GM12878 (cell line): ENCODE data around the gene RRN3. TPM values are rescaled to one million over a fixed set of nuclear protein-coding genes. Genes with fewer than 3 reads are reported as not detected.

Experiments
- ATAC-seq: fragments of 200-7000 bp; cut with Tn5 transposase; 3 replicates; pipeline ENCODE4 v1.9.1; 2020; ENCODE audit warnings: mild to moderate bottlenecking, moderate library complexity
- BruUV-seq: library from RNA; stranded (reverse); fragments of 400-500 nt; replicated peaks from 2 replicates; lab custom pipeline; 2021; lab: Mats Ljungman, UMichigan
- CTCF ChIA-PET: fragments of 300-600 bp; sonication (Branson Sonifier 250); formaldehyde crosslinking; extraction: SDS; loops from one replicate; lab custom pipeline; 2021; ENCODE audit warnings: inconsistent platforms; lab: Yijun Ruan, JAX
- POLR2A ChIA-PET: fragments of 350-600 bp; formaldehyde crosslinking; extraction: SDS; loops from one replicate; lab custom pipeline; 2021; ENCODE audit warnings: inconsistent platforms; lab: Charles Lee
- RAD21 ChIA-PET: fragments of 300-600 bp; sonication (Branson Sonifier 250); formaldehyde crosslinking; loops from one replicate; lab custom pipeline; 2023; ENCODE audit warnings: antibody characterized with exemption; ENCODE audit not compliant: unreplicated experiment; lab: Charles Lee
- SMC1A ChIA-PET: fragments of 300-600 bp; sonication (Branson Sonifier 250); formaldehyde crosslinking; loops from one replicate; lab custom pipeline; 2023; ENCODE audit not compliant: unreplicated experiment, uncharacterized antibody; lab: Charles Lee
- DNase-seq: peaks from one replicate; pipeline ENCODE4 v3.0.0-alpha.2; 2011; ENCODE audit warnings: low read depth, low spot score
- FAIRE-seq: peaks from 3 replicates; lab custom pipeline; 2011; peaks lifted over from hg19 to GRCh38; lab: Jason Lieb, UNC
- H2AFZ ChIP-seq: 2 replicates; pipeline ENCODE4 v1.6.0; 2011; ENCODE audit warnings: low read depth, low read length, control low read depth; ENCODE audit not compliant: control insufficient read depth
- H3K27ac ChIP-seq: 2 replicates; pipeline ENCODE4 v1.5.1; 2011; ENCODE audit warnings: control low read depth; ENCODE audit not compliant: control insufficient read depth, insufficient read depth
- H3K27me3 ChIP-seq, 2 experiments: replicated peaks in 1 of 2; 2 replicates each; pipeline versions ENCODE4 v1.6.0 to v1.6.1; 2011; ENCODE audit warnings: low read length in 1 of 2; ENCODE audit not compliant: control insufficient read depth in 2 of 2, insufficient read depth in 2 of 2
- H3K36me3 ChIP-seq, 2 experiments: 2 replicates each; pipeline ENCODE4 v1.5.1; 2011; ENCODE audit warnings: low read length in 1 of 2; ENCODE audit not compliant: control insufficient read depth in 2 of 2, insufficient read depth in 2 of 2
- H3K4me1 ChIP-seq: 2 replicates; pipeline ENCODE4 v1.6.1; 2011; ENCODE audit warnings: mild to moderate bottlenecking, low read length, moderate library complexity, mixed read lengths; ENCODE audit not compliant: control insufficient read depth, insufficient read depth
- H3K4me2 ChIP-seq: 2 replicates; pipeline ENCODE4 v1.6.0; 2011; ENCODE audit warnings: control low read depth; ENCODE audit not compliant: control insufficient read depth, insufficient read depth
- H3K4me3 ChIP-seq: fragments of 200-600 bp; sonication (generic); 2 replicates; pipeline ENCODE4 v1.5.1; 2016
- H3K79me2 ChIP-seq: 2 replicates; pipeline ENCODE4 v1.6.0; 2011; ENCODE audit warnings: low read length; ENCODE audit not compliant: control insufficient read depth, insufficient read depth
- H3K9ac ChIP-seq: 2 replicates; pipeline ENCODE4 v1.8.0; 2011; ENCODE audit warnings: low read length, control low read depth, mixed read lengths; ENCODE audit not compliant: control insufficient read depth, insufficient read depth
- H3K9me3 ChIP-seq: replicated peaks from 3 replicates; pipeline ENCODE4 v1.5.1; 2011; ENCODE audit warnings: mild to moderate bottlenecking, low read length; ENCODE audit not compliant: control insufficient read depth, insufficient read depth
- H4K20me1 ChIP-seq: 2 replicates; pipeline ENCODE4 v1.6.0; 2011; ENCODE audit not compliant: control insufficient read depth, insufficient read depth
- BMI1 ChIP-seq: fragments of 450-650 bp; IDR thresholded peaks from 2 replicates; pipeline ENCODE4 v1.6.1; 2016; ENCODE audit warnings: mild to moderate bottlenecking, moderate library complexity, borderline replicate concordance
- BRCA1 ChIP-seq: IDR thresholded peaks from 2 replicates; pipeline ENCODE4 v1.6.1; 2011; ENCODE audit warnings: low read depth, low read length, improper control_type of control experiment
- CBX5 ChIP-seq: sonication (generic); IDR thresholded peaks from 2 replicates; pipeline ENCODE4 v1.6.1; 2016; ENCODE audit warnings: low read depth, moderate library complexity, mild to moderate bottlenecking, inconsistent platforms
- CHD2 ChIP-seq: IDR thresholded peaks from 2 replicates; pipeline ENCODE4 v1.6.1; 2011; ENCODE audit warnings: low read depth, low read length, improper control_type of control experiment, borderline replicate concordance
- EED ChIP-seq: sonication (generic); IDR thresholded peaks from 2 replicates; pipeline ENCODE4 v1.6.1; 2016; ENCODE audit warnings: antibody characterized with exemption, low read depth
- ETV6 ChIP-seq, 2 experiments: fragments of 450-650 bp in 1 of 2; IDR thresholded peaks in 1 of 2; conservative IDR thresholded peaks in 1 of 2; 2 replicates each; pipeline ENCODE4 v1.6.1; 2014; ENCODE audit warnings: antibody characterized with exemption in 1 of 2, borderline replicate concordance in 1 of 2, low read depth in 1 of 2, mild to moderate bottlenecking in 1 of 2, moderate library complexity in 1 of 2
- FOXK2 ChIP-seq: fragments of 450-650 bp; IDR thresholded peaks from 2 replicates; pipeline ENCODE4 v1.6.1; 2017; ENCODE audit warnings: mild to moderate bottlenecking, moderate library complexity
- GATAD2B ChIP-seq: fragments of 450-650 bp; conservative IDR thresholded peaks from 2 replicates; pipeline ENCODE4 v1.6.1; 2017; ENCODE audit warnings: low read depth, mild to moderate bottlenecking, moderate library complexity
- HDAC6 ChIP-seq: fragments of 200-600 bp; sonication (generic); IDR thresholded peaks from one replicate; pipeline ENCODE4 v1.8.0; 2017; ENCODE audit warnings: antibody characterized with exemption; ENCODE audit not compliant: unreplicated experiment
- JUND ChIP-seq: IDR thresholded peaks from 2 replicates; pipeline ENCODE4 v1.6.1; 2012; ENCODE audit warnings: low read depth, mild to moderate bottlenecking, low read length, improper control_type of control experiment, moderate library complexity
- KAT2A ChIP-seq: conservative IDR thresholded peaks from 2 replicates; pipeline ENCODE4 v1.6.1; 2011; ENCODE audit warnings: low read depth, low read length; ENCODE audit not compliant: control insufficient read depth
- MTA3 ChIP-seq: IDR thresholded peaks from 2 replicates; pipeline ENCODE4 v1.6.1; 2012; ENCODE audit warnings: low read length, inconsistent platforms, borderline replicate concordance
- PAX8 ChIP-seq: fragments of 450-650 bp; IDR thresholded peaks from 2 replicates; pipeline ENCODE4 v1.6.1; 2017; ENCODE audit warnings: mild to moderate bottlenecking, moderate library complexity
- RFX5 ChIP-seq: IDR thresholded peaks from 2 replicates; pipeline ENCODE4 v1.6.1; 2011; ENCODE audit warnings: low read depth, low read length, improper control_type of control experiment
- SMAD1 ChIP-seq: fragments of 450-650 bp; IDR thresholded peaks from 2 replicates; pipeline ENCODE4 v1.6.1; 2018; ENCODE audit warnings: mild to moderate bottlenecking, low read depth; ENCODE audit not compliant: partially characterized antibody
- SUZ12 ChIP-seq: fragments of 200-600 bp; sonication (generic); IDR thresholded peaks from one replicate; pipeline ENCODE4 v1.6.1; 2018; ENCODE audit warnings: antibody characterized with exemption, mild to moderate bottlenecking; ENCODE audit not compliant: unreplicated experiment
- WRNIP1 ChIP-seq: IDR thresholded peaks from 2 replicates; pipeline ENCODE4 v1.6.1; 2011; ENCODE audit warnings: low read depth, low read length, improper control_type of control experiment, borderline replicate concordance
- YY1 ChIP-seq: IDR thresholded peaks from 2 replicates; pipeline ENCODE4 v1.6.1; 2011; ENCODE audit warnings: low read depth, mild to moderate bottlenecking, low read length
- ZNF622 ChIP-seq: fragments of 450-650 bp; IDR thresholded peaks from 2 replicates; pipeline ENCODE4 v1.6.1; 2017; ENCODE audit warnings: mild to moderate bottlenecking, inconsistent platforms
- WGBS: methylation state at CpG from one replicate; pipeline ENCODE4 v1.1.6; 2016; ENCODE audit warnings: low lambda C conversion rate; ENCODE audit not compliant: insufficient replicate concordance, insufficient coverage; ENCODE audit errors: missing lambda C conversion rate; 5-methylcytosine and 5-hydroxymethylcytosine counted together
- in situ Hi-C: fragments of 300-500 bp; cut with MboI; formaldehyde crosslinking; loops from 9 replicates; pipeline ENCODE4 v1.14.3; 2018; ENCODE audit warnings: mixed read lengths
- intact Hi-C: fragments of 100-400 bp; cut with micrococcal nuclease; formaldehyde crosslinking; loops from one replicate; pipeline ENCODE4 v1.14.2; 2022; ENCODE audit not compliant: unreplicated experiment
- polyA plus RNA-seq, 11 experiments: library from polyadenylated mRNA; depleted of rRNA in 4 of 11; unstranded in 6 of 11; stranded (reverse) in 5 of 11; fragments of >200 nt; fragmentation: Nextera tagmentation in 4 of 11; fragmentation: Illumina TruSeq in 1 of 11; extraction: Ambion mirVana in 4 of 11; extraction: Trizol in 1 of 11; gene quantifications; 1 replicate in 1 of 11; 2 replicates in 10 of 11; pipeline versions ENCODE4 v1.2.1 to v1.2.3, GENCODE V29; 2011 to 2016; ENCODE audit warnings: inconsistent platforms in 2 of 11, missing spikeins in 2 of 11, low read depth in 1 of 11
- total RNA-seq, 4 experiments: library from RNA; depleted of rRNA in 3 of 4; stranded (reverse); fragments of >200 nt in 3 of 4; fragmentation: Illumina TruSeq in 1 of 4; extraction: Trizol in 1 of 4; gene quantifications; 2 replicates each; pipeline versions ENCODE4 v1.2.1 to v1.2.3, GENCODE V29; 2013 to 2021
- TF ChIP-seq, protein P1 (sequence below): fragments of 450-650 bp; IDR thresholded peaks from 2 replicates; pipeline ENCODE4 v1.6.1; 2014; ENCODE audit warnings: mild to moderate bottlenecking
- TF ChIP-seq, protein P2 (sequence below): fragments of 450-650 bp; IDR thresholded peaks from 2 replicates; pipeline ENCODE4 v1.6.1; 2017; ENCODE audit warnings: low read depth, mild to moderate bottlenecking, moderate library complexity
- TF ChIP-seq, protein P3 (sequence below): IDR thresholded peaks from 2 replicates; pipeline ENCODE4 v1.6.1; 2011; ENCODE audit warnings: low read depth, mild to moderate bottlenecking, low read length, moderate library complexity, borderline replicate concordance; ENCODE audit errors: extremely low read depth

RRN3 gene
- total and polyA plus RNA-seq, 10 of the 15 experiments (the other 5 are each of a cell fraction or from before 2014, with no cell fraction given), result 21.9 to 55.5 (median 33.2) TPM

DNA sequence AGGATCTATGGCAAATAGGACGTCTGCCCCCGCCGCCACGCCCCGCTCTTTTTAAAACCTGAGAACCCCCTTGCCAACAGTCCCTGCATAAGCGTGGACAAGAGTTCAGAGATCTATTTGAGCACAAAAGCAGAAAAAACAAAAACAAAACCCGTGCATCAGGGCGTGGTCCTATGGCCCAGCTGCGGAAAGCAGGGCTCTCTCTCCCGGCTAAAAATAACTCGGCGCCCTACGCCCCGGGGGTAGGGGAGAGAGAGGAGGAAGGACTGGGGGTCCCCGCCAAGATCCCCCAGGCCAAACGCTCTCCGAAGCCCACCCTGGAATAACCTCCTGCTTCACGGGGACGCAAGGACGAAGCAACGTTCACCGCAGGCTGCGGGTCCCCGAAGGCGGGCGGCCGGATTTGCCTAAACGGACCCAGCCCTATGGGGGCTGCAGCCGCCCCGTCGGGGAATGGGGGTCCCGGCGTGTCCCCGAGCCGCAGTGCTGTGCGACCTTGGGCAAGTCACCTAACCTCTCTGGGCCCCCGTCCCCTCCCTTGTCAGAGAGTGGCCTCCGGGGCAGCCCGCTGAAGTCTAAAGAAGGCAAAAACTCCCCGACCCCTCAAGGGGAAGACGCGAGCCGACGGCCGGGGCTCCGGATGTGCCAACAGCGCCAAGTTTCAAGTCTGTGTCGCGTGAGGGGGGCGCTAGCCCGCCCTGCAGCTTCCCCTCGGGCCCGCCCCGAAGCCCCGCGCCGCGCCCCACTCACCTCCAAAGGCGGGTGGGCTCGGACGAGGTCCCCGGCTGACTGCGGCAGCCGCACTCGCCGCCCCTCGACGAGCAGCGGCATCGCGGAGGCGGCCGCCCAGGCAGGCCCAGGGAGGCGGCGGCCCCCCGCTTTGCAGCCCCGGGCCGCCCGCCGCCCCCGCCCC lies 38.7 kb downstream of the RRN3 start:
- 7% methylated on average over 51 of the region's 81 CpGs for WGBS
- H3K27ac ChIP-seq, result peak overlapping the region; percentile 82
- peak overlapping the region; percentile 84 for H2AFZ ChIP-seq
- ATAC-seq (peak; percentile 80), FAIRE-seq (no peak), DNase-seq (no peak)
- peak overlapping the region; percentile 82 for H3K4me2 ChIP-seq
- CTCF ChIA-PET, result interaction anchor here (0.9 kb wide), 1 partner anchor 93 kb away, joined by 3 read pairs; no protein-coding TSS in a partner anchor
- RAD21 ChIA-PET, result no interaction called here
- H3K79me2 ChIP-seq, result peaks cover 12% of the 10 kb centered on the region
- intact Hi-C loops (no loop called here), in situ Hi-C loops (no loop called here)
- SMC1A ChIA-PET, result no interaction called here
- H3K36me3 ChIP-seq, result peaks cover 3 to 9% of the 10 kb centered on the region in 2 experiments
- BruUV-seq, result no TSS peak
- no peaks in the 10 kb centered on the region; the same call in 1 of the 2 replicates for H3K4me1 ChIP-seq
- POLR2A ChIA-PET, result interaction anchor here (0.9 kb wide), 1 partner anchor 30 kb away, joined by 3 read pairs; no protein-coding TSS in a partner anchor
- no peaks in the 10 kb centered on the region for H3K27me3 ChIP-seq
- peak overlapping the region; percentile 98 for H3K4me3 ChIP-seq
- no peaks in the 10 kb centered on the region for H3K9me3 ChIP-seq
- no peaks in the 10 kb centered on the region for H4K20me1 ChIP-seq
- peak overlapping the region; percentile 87 for H3K9ac ChIP-seq
- TF ChIP-seq, protein P1, sequence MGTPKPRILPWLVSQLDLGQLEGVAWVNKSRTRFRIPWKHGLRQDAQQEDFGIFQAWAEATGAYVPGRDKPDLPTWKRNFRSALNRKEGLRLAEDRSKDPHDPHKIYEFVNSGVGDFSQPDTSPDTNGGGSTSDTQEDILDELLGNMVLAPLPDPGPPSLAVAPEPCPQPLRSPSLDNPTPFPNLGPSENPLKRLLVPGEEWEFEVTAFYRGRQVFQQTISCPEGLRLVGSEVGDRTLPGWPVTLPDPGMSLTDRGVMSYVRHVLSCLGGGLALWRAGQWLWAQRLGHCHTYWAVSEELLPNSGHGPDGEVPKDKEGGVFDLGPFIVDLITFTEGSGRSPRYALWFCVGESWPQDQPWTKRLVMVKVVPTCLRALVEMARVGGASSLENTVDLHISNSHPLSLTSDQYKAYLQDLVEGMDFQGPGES, result no peak
- TF ChIP-seq ETV6 (conservative IDR thresholded peaks at IDR 0.05 in 1 of 2, IDR thresholded peaks at IDR 0.05 in 1 of 2; ENCODE audit: borderline replicate concordance in 1 of 2, low read depth in 1 of 2) (no peak), RFX5 (no peak), FOXK2 (no peak), JUND (no peak), ZNF622 (no peak), MTA3 (no peak), EED (no peak), SUZ12 (no peak), KAT2A (no peak), CBX5 (no peak), BMI1 (no peak), WRNIP1 (no peak), PAX8 (no peak), SMAD1 (no peak), YY1 (no peak; the same call in 1 of the 2 replicates), CHD2 (no peak), BRCA1 (no peak), HDAC6 (no peak), GATAD2B (peak; percentile 27; the same call in 1 of the 2 replicates)
- TF ChIP-seq, protein P2, sequence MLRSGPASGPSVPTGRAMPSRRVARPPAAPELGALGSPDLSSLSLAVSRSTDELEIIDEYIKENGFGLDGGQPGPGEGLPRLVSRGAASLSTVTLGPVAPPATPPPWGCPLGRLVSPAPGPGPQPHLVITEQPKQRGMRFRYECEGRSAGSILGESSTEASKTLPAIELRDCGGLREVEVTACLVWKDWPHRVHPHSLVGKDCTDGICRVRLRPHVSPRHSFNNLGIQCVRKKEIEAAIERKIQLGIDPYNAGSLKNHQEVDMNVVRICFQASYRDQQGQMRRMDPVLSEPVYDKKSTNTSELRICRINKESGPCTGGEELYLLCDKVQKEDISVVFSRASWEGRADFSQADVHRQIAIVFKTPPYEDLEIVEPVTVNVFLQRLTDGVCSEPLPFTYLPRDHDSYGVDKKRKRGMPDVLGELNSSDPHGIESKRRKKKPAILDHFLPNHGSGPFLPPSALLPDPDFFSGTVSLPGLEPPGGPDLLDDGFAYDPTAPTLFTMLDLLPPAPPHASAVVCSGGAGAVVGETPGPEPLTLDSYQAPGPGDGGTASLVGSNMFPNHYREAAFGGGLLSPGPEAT, result no peak
- TF ChIP-seq, protein P3, sequence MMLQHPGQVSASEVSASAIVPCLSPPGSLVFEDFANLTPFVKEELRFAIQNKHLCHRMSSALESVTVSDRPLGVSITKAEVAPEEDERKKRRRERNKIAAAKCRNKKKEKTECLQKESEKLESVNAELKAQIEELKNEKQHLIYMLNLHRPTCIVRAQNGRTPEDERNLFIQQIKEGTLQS, result no peak
